ENCODE data around the gene NUDT10. TPM values are rescaled to one million over a fixed set of nuclear protein-coding genes. Genes with fewer than 3 reads are reported as not detected.
A peak's percentile ranks its signal among the peaks of the same experiment; 100 is the strongest.
"Not testable (repeated sequence)": the region's sequence is repeated elsewhere in the genome, so short reads cannot be mapped to it uniquely, and the experiment has no call there.

Gene NUDT10
- total RNA-seq, result 0.20 TPM
- long read RNA-seq, result 0 reads

GRCh38 chrX:51332188-51332942 is at the start of gene NUDT10:
Gene NUDT10 (plus strand): TSS chrX:51332822. CDS start chrX:51332966, 144 bp downstream.
- ATAC-seq (peak; percentile 86), DNase-seq (peak; percentile 60)
- intact Hi-C loops (cut with micrococcal nuclease), result no loop called here

GRCh38 chrX:51292421-51292820 is 40.2 kb upstream of the NUDT10 start:
- DNase-seq (no peak), ATAC-seq (no peak)
- intact Hi-C loops (cut with micrococcal nuclease), result no loop called here

- DNase-seq, result no peak
- intact Hi-C loops (cut with micrococcal nuclease), result no loop called here
- no peak for ATAC-seq
These were observed 36.5 kb upstream of the NUDT10 start for GRCh38 chrX:51296138-51296537.

GRCh38 chrX:51316271-51316670 is 16.4 kb upstream of the NUDT10 start:
- DNase-seq (no peak), ATAC-seq (no peak)
- intact Hi-C loops (cut with micrococcal nuclease), result no loop called here

- peak; percentile 37 for ATAC-seq
- intact Hi-C loops (cut with micrococcal nuclease); DNase-seq: not testable (repeated sequence)
These were observed 542 bp downstream of the NUDT10 start for GRCh38 chrX:51332943-51333785.

GRCh38 chrX:51334276-51334675 is 1.7 kb downstream of the NUDT10 start:
- intact Hi-C loops (cut with micrococcal nuclease), result no loop called here
- ATAC-seq (no peak), DNase-seq (no peak)

- DNase-seq (no peak), ATAC-seq (peak; percentile 51)
- intact Hi-C loops (cut with micrococcal nuclease), result no loop called here
These were observed 4.0 kb downstream of the NUDT10 start for GRCh38 chrX:51336584-51336983.

GRCh38 chrX:51361251-51361650 is 28.6 kb downstream of the NUDT10 start:
- intact Hi-C loops (cut with micrococcal nuclease), result no loop called here
- ATAC-seq (no peak), DNase-seq (no peak)

GRCh38 chrX:51376672-51377071 is 44.0 kb downstream of the NUDT10 start:
- DNase-seq (no peak), ATAC-seq (no peak)
- intact Hi-C loops (cut with micrococcal nuclease), result no loop called here

Other genes with a start within 250 kb of the NUDT10 start
- 0.10 TPM for gene NUDT11, start 163.8 kb downstream of the NUDT10 start, total RNA-seq